Measurements from ENCODE around the gene RARRES2. TPM values are rescaled to one million over a fixed set of nuclear protein-coding genes. Genes with fewer than 3 reads are reported as not detected.

RARRES2 gene
- total and polyA plus RNA-seq, 2 of the 13 experiments (the other 11 are each of a cell fraction or from before 2014, with no cell fraction given): 134 to 172 TPM

DNA sequence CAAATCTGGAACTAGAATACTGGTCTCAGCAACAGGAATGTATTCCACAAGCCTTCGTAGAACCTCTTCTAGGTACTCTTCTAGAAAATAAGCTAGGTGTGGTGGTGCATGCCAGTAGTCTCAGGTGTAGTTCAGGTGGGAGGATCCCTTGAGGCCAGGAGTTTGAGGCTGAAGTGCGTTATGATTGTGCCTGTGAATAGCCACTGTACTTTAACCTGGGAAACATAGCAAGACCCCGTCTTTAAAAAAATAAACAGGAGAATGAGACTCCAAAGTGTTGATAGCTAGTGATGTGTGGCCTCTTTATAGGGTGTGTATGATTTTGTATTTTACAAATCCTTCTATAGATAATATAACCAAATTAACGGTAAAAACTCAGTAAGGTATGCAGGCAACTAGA, 36.2 kb upstream of the RARRES2 start:
- Histone ChIP-seq H4K20me1 (ENCODE audit: insufficient read depth, low read length) (peaks cover 3% of the 10 kb centered on the region; the same call in 1 of the 2 replicates), H3K9me3 (ENCODE audit: low read length) (no peaks in the 10 kb centered on the region), H3K4me1 (ENCODE audit: insufficient read depth, low read length) (peaks cover 86% of the 10 kb centered on the region), H3K27me3 (ENCODE audit: control insufficient read depth in 1 of 2, insufficient read depth in 2 of 2, low read length in 2 of 2) (no peaks in the 10 kb centered on the region), H3K36me3 (replicated peaks in 1 of 2; ENCODE audit: control insufficient read depth in 1 of 2, insufficient read depth in 2 of 2, low read length in 2 of 2) (peaks cover 4 to 15% of the 10 kb centered on the region in 2 experiments; a peak in 2 of 5 replicates), H3K4me2 (ENCODE audit: low read depth, low read length) (peak overlapping the region; percentile 97), H3K9ac (ENCODE audit: insufficient read depth, low read depth, low read length) (peak overlapping the region; percentile 19), H2AFZ (ENCODE audit: low read length) (no peak overlapping the region), H3K79me2 (ENCODE audit: insufficient read depth, low read length) (peaks cover 38% of the 10 kb centered on the region), H3K27ac (ENCODE audit: extremely low read length, insufficient read depth, low read length) (peak overlapping the region; percentile 97), H3K4me3 (replicated peaks in 1 of 3; ENCODE audit: insufficient read depth in 1 of 3, low read depth in 2 of 3, low read length in 3 of 3) (peak overlapping the region in 1 of 3 experiments; percentile 88; a peak in 3 of 6 replicates)
- CTCF ChIA-PET (ENCODE audit: low intra/inter-chr PET ratio, low total read pairs): interaction anchor here (2.3 kb wide), 1 partner anchor 11 kb away, joined by 8 read pairs; no protein-coding TSS in a partner anchor
- ATAC-seq: no peak
- intact Hi-C loops (cut with micrococcal nuclease; ENCODE audit: unreplicated experiment) (loop anchor here (1.0 kb wide), 1 partner anchor 9 kb away; the partner anchor contains the start of gene REPIN1), in situ Hi-C loops (cut with HindIII; ENCODE audit: extremely low pct_ligation_motif_present, low pct_unique_long_range_greater_than_20kb) (no loop called here)
- no TSS peak for BruUV-seq (replicated peaks)
- POLR2A ChIA-PET: interaction anchor here (1.0 to 4.7 kb wide), 15 partner anchors 8 to 61 kb away, joined by 3 to 107 read pairs (median 6); partner anchors contain the start of genes ACTR3C, LRRC61, RARRES2 and REPIN1
- TF ChIP-seq ZIK1 (CRISPR knock-in tag; IDR thresholded peaks at IDR 0.05; ENCODE audit: borderline replicate concordance, low read depth) (no peak), ZEB1 (IDR thresholded peaks at IDR 0.05; ENCODE audit: insufficient replicate concordance, low read depth) (peak; percentile 60), CREB1 (IDR thresholded peaks at IDR 0.05) (no peak), CREB1 (CRISPR knock-in tag; IDR thresholded peaks at IDR 0.05) (peak; percentile 67; the same call in 1 of the 2 replicates), ZC3H4 (CRISPR knock-in tag; IDR thresholded peaks at IDR 0.05; ENCODE audit: borderline replicate concordance) (no peak), EP300 (IDR thresholded peaks at IDR 0.05; ENCODE audit: low read depth in 2 of 2, low read length in 2 of 2) (no peak), EP300 (CRISPR knock-in tag; IDR thresholded peaks at IDR 0.05; ENCODE audit: borderline replicate concordance) (no peak), PHF21A (CRISPR knock-in tag; IDR thresholded peaks at IDR 0.05) (0 out of 2 replicates have a peak, but pooled peaks have one; percentile 22), SOX13 (IDR thresholded peaks at IDR 0.05) (no peak), SOX13 (CRISPR knock-in tag; conservative IDR thresholded peaks at IDR 0.05 in 1 of 2, IDR thresholded peaks at IDR 0.05 in 1 of 2) (no peak), ZNF83 (CRISPR knock-in tag; IDR thresholded peaks at IDR 0.05; ENCODE audit: borderline replicate concordance) (no peak), ZSCAN29 (CRISPR knock-in tag; conservative IDR thresholded peaks at IDR 0.05) (no peak), ELF3 (CRISPR knock-in tag; IDR thresholded peaks at IDR 0.05) (no peak), CEBPB (IDR thresholded peaks at IDR 0.05; ENCODE audit: borderline replicate concordance, low read depth, low read length) (no peak)
- TF ChIP-seq, protein P1, sequence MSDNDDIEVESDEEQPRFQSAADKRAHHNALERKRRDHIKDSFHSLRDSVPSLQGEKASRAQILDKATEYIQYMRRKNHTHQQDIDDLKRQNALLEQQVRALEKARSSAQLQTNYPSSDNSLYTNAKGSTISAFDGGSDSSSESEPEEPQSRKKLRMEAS (IDR thresholded peaks at IDR 0.05): peak; percentile 8; the same call in 1 of the 2 replicates
- TF ChIP-seq, protein P2, sequence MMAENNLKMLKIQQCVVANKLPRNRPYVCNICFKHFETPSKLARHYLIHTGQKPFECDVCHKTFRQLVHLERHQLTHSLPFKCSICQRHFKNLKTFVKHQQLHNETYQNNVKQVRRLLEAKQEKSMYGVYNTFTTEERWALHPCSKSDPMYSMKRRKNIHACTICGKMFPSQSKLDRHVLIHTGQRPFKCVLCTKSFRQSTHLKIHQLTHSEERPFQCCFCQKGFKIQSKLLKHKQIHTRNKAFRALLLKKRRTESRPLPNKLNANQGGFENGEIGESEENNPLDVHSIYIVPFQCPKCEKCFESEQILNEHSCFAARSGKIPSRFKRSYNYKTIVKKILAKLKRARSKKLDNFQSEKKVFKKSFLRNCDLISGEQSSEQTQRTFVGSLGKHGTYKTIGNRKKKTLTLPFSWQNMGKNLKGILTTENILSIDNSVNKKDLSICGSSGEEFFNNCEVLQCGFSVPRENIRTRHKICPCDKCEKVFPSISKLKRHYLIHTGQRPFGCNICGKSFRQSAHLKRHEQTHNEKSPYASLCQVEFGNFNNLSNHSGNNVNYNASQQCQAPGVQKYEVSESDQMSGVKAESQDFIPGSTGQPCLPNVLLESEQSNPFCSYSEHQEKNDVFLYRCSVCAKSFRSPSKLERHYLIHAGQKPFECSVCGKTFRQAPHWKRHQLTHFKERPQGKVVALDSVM (CRISPR knock-in tag; IDR thresholded peaks at IDR 0.05): no peak
- WGBS (ENCODE audit: low lambda C conversion rate): 3% methylated on average over 4 of the region's 4 CpGs
- no peak for DNase-seq (ENCODE audit: low spot score)
- no peak for FAIRE-seq

Data from HepG2 (cell line).